HG02763 (cell line): ENCODE measurements around the gene PDGFRB.
"Not testable (repeated sequence)": the region's sequence is repeated elsewhere in the genome, so short reads cannot be mapped to it uniquely, and the experiment has no call there.

Experiments used
- ATAC-seq: cut with Tn5 transposase; IDR thresholded peaks from one replicate; pipeline ENCODE4 v1.9.1; 2021; ENCODE audit warnings: mild to moderate bottlenecking, moderate library complexity; ENCODE audit not compliant: unreplicated experiment

The PDGFRB gene

GRCh38 chr5:150092159-150092787 is 63.4 kb downstream of the PDGFRB start:
- ATAC-seq = no peak

- ATAC-seq = no peak
These were observed 69.5 kb downstream of the PDGFRB start, which contains the start of gene CSF1R for GRCh38 chr5:150085950-150086715. Gene CSF1R (minus strand): TSS chr5:150086554. CDS start chr5:150086427, 127 bp downstream.

GRCh38 chr5:150085191-150085912 is 70.3 kb downstream of the PDGFRB start:
- ATAC-seq = no peak

- not testable (repeated sequence) for ATAC-seq
These were observed 70.9 kb downstream of the PDGFRB start for GRCh38 chr5:150084754-150085153.

- no peak for ATAC-seq
These were observed 72.8 kb downstream of the PDGFRB start for GRCh38 chr5:150082889-150083288.

GRCh38 chr5:150082374-150082773 is 73.3 kb downstream of the PDGFRB start:
- no peak for ATAC-seq

- ATAC-seq = peak; percentile 72
These were observed 73.9 kb downstream of the PDGFRB start for GRCh38 chr5:150081541-150082283.

- no peak for ATAC-seq
These were observed 74.8 kb downstream of the PDGFRB start for GRCh38 chr5:150080696-150081435.

- ATAC-seq = no peak
These were observed 75.7 kb downstream of the PDGFRB start for GRCh38 chr5:150079909-150080461.

GRCh38 chr5:150078802-150079689 is 76.6 kb downstream of the PDGFRB start:
- no peak for ATAC-seq

GRCh38 chr5:150077996-150078801 is 77.4 kb downstream of the PDGFRB start:
- ATAC-seq = no peak

GRCh38 chr5:150077060-150077459 is 78.6 kb downstream of the PDGFRB start:
- no peak for ATAC-seq

- no peak for ATAC-seq
These were observed 79.8 kb downstream of the PDGFRB start for GRCh38 chr5:150075806-150076205.

GRCh38 chr5:150075233-150075632 is 80.4 kb downstream of the PDGFRB start:
- no peak for ATAC-seq

- ATAC-seq = no peak
These were observed 82.0 kb downstream of the PDGFRB start for GRCh38 chr5:150073677-150074076.

- ATAC-seq = no peak
These were observed 82.5 kb downstream of the PDGFRB start for GRCh38 chr5:150073086-150073625.

- no peak for ATAC-seq
These were observed 84.8 kb downstream of the PDGFRB start for GRCh38 chr5:150070821-150071220.
